Stimulated activated CD4-positive, alpha-beta T cell treated with anti-CD3 and anti-CD28 coated beads, Interleukin-1b, Interleukin-23, amount 100 ng/mL, for 1 hour (primary cell): ENCODE data around the gene FOXL2NB.

Experiments used
- DNase-seq, 2 donors: peaks; one replicate each; pipeline ENCODE4 v3.0.0-alpha.2; 2020; ENCODE audit warnings: low read depth in 2 of 2

FOXL2NB gene

DNA sequence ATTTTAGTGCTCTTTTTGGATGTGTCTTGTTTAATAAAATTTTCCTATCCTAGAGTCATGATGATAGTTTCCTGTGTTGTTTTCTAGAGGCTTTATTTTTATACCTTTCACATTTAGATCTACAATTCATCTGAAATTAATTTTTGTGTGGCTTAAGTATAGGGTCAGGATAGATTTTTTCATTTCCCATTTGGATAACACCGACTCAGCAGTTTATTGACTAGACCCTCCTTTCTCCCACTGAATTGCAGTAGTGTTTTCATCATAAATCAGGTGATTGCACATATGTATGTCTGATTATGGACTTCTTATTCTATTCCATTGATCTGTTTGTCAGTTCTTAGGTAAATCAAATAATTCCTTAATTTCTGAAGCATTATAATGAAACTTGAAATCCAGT, 48.7 kb downstream of the FOXL2NB start:
- DNase-seq: no peak
